IPS-NIHi7 (cell line): ENCODE data around the gene TOB2.
"Not testable (repeated sequence)": the region's sequence is repeated elsewhere in the genome, so short reads cannot be mapped to it uniquely, and the experiment has no call there.

ENCODE experiments used
- DNase-seq: peaks from one replicate; pipeline ENCODE4 v3.0.0; 2012; ENCODE audit warnings: mixed read lengths; ENCODE audit errors: extremely low spot score

Gene TOB2

DNA sequence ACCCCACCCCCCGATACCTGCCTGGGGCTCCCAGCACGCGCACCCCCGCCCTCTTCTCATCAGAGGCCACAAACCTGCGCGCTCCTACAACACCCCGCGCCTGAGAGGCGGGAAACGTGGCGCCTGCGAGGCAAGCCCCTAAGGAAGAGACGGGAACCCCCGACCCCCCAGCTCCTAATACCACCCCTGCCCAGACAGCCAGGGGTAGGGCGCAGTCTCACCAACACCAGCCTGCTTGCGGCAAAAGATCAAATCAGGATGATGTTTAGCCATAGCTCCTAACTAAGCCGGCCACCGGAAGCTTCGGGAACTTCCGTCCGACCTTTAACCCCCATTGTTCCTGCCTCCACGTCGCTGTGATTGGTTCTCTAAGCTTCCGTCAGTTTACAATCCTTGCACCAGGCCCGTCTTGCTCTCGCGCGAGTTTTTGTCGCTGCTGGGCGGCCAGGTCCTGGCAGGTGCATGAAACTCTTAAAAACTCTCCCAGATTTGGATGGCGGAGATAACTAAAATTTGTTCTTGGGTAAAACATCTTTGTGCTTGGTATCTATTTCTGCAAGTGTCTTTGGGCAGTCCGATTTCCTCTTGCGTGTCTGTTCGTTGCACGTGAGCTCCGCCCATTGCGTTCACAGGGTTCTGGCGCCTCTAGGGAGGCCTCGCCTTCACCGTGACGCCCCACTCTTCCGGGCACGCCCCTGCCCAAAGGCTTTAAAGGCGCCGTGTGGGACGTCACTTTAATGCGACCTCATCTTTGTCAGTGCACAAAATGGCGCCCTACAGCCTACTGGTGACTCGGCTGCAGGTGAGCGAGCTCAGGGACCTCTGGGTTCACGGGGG is 22.0 kb upstream of the TOB2 start, which contains the start of the genes ACO2 and PHF5A:
TSS of gene ACO2 (plus strand) at position 737 of the 837 bp plus-strand sequence. CDS start at position 767, 30 bp downstream.
TSS of gene PHF5A (minus strand) at position 312 of the 837 bp plus-strand sequence. CDS start at position 273, 39 bp downstream.
- DNase-seq: peak; percentile 97

DNA sequence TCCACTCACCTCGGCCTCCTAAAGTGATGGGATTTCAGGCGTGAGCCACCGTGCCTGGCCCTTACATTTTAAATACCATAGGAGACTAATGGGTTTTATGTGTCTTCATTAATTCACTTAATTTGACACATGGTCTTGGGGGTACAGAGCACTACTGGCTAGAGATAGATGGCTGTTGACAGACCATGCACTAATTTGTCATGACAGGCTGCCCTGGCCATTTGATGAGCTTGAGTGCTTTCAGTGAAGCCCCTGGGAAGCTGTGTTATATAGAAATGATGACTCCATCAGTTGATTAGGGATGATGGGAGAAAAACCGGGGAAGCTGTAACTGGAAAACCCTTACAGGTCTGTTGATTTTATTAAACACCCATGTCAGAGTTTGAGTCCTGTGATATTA is 15.3 kb upstream of the TOB2 start:
- DNase-seq: no peak

DNA sequence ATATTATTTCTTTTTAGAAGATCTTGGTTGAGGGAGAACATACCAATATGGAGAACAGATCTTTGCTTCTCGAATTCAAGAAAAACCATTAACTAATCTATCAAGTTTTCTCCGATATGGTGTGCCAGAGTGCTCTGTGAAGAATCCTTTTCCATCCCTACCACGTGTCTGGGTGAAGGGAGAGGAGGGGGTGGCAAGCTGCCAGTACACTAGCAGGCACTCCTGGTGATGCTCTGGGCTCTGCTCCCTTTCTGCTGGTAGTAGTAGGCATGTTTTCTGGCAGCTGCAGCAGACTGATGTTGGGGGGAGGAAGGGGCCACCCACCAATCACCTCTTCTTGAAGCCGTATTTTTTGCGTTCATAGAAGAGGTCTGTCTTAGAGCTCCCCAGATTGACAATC is 13.5 kb upstream of the TOB2 start:
- not testable (repeated sequence) for DNase-seq

DNA sequence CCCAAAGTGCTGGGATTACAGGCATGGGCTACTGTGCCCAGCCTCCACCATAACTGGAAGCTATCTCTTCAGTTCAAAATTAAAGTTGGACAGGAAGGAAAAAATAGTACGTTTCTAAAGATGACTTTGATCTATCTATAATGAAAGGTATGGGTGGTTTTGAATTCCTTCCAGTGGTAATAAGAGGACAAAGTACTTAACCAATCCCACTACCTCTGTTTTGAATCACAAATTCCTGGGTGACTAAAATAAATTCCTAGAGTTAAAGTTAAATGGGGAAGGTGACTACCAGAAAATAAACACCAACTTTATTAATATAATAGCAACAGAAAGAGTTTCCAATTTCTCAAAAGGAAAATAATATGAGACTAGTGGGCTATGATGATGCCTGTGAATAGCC is 12.8 kb upstream of the TOB2 start:
- DNase-seq: no peak

DNA sequence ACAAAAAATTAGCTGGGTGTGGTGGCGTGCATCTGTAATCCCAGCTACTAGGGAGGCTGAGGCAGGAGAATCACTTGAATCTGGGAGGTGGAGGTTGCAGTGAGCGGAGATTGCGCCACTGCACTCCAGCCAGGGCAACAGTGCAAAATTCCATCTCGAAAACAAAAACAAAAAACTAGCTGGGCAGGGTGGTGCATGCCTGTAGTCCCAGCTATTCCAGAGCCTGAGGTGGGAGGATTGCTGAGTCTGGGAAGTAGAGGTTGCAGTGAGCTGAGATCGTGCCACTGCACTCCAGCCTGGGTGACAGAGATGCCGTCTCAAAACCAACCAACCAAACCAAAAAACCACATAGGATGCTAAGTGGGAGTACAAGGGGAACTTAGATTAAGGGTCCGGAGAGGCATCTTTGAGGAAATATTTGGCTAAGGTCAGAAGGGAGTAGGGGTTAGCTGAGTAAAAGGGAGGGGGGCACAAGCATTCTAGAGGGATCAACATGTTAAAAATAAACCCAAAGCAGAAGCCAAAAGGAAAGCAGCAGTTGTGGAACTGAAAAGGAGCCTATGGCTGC is 11.6 kb upstream of the TOB2 start:
- no peak for DNase-seq

DNA sequence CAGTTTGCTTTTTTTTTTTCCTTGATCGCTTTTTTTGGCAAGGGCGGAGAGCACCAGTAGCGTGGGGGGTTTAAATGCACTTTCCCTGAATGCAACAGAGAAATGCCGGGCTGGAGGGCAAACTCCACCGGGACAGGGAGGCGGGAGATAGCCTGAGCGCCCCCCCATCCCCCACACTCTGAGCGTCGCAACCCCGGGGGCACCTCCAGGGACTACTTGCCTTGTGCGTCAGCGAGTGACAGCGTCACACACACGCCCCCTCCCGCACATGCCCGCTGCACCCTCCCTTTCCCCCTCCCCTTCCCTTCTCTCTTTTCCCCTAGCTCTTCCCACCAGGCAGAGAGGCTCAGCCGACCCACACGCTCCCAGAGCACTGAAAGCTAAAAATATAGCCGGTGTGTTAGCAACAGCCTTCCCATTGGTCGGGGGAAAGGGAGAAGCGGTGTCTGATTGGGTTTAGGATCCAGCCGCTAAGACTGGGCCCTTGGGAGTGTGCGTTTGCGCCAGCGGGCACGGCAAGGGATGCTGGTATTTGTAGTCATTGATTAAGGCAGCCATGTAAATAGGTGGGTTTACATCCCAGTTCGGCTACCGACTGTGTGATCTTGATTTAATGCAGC is 1.7 kb upstream of the TOB2 start:
- peak; percentile 94 for DNase-seq

DNA sequence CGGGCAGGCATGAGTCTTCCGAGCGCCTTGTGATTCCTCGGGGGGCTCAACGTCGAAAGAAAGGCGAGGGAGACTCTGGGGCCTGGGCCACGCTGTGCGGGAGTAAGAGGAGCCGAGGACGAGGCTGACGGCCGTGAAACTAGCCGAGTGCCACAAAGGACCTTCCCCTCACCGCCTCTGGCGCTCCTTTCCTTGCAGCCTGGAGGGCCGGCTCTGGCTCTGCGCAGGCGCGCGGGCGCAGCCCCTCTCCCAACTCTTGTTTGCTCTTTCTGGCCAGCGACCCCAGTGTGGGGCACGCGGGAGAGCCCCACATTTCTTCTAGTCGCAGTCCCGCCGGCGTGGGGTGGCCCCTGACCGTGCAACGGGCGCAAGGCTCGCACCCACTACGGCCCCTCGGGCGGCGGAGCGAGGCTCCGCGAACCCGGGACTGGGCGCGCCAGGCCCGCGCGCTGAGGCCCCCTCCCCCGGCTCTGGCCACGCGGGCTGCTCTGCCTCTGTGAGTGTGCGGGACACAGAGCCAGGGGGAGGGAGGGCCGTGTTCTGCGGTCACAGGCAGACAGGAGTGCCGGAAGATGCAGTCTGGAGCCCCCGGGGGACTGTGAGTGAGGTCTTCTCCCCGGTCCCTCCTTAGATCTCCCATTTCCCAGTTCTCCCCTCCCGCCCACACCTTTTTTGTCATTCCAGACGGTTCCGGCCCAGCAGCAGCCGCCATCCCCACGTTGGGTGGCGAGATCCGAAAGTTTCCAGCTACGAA is 1.0 kb upstream of the TOB2 start:
- peak; percentile 41 for DNase-seq

DNA sequence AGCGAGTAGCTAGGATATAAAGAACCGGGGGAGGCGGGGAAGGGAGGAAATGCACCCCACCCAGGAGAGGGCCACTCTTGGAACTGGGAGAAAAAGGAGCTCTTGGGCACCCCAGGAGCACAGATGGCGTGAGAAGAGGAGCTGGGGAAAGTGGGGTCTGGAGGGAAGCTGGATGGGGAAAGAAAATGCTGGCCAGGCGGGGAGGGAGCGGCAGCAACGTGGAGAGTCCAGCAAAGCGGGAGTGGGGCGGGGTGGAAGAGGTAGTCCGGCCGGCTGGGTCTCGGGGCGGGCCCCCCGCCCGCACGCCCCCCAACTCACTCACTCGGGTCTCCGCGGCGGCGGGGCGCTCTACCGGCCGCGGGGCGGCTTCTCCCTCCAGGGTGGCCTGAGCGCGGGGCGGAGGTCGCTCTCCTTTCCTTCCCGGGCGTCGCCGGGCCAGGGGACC is 522 bp downstream of the TOB2 start:
- no peak for DNase-seq

DNA sequence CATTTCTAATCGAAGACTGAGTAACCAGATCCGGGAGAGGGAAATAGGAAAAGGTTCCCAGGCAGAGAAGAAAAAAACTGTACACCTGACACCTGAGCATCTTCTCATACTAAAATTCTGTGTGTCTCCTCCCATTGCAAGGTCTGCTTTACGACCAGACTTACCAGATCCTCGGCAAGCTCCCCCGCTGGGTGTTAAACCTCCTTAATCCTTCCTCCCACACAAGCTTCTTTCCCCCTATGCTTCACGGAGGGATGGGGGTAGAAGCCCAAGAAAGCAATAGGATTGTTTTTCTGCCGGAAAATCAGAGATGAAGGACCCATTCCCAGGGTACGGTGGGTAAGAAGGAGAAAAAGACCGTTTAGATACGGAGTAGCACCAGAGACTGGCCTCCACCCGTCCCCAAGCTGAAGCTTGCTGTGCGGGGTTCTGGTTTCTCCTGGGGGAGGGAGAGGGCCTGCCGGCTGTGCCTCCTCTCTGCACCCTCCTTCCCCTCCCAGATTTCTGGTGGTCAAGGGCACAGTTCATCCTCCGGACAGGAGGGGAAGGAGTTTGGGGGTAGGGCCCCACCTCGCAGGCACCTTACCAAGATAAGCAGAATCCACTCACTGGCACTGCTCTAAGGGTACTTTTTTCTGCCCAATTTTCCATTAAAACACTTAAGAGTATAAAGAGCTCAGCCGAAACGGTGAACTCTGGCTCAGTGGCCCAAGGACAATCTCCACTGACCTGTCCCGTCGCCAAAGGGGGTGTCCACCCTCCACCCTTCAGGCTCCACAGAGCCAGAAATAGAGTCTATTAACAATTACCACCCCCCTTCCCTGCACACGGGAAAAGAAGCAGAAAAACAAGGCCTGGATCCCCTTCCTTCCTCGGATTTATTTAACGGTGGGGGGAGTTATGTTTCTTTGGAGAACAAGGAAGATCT is 1.2 kb downstream of the TOB2 start:
- DNase-seq: no peak

DNA sequence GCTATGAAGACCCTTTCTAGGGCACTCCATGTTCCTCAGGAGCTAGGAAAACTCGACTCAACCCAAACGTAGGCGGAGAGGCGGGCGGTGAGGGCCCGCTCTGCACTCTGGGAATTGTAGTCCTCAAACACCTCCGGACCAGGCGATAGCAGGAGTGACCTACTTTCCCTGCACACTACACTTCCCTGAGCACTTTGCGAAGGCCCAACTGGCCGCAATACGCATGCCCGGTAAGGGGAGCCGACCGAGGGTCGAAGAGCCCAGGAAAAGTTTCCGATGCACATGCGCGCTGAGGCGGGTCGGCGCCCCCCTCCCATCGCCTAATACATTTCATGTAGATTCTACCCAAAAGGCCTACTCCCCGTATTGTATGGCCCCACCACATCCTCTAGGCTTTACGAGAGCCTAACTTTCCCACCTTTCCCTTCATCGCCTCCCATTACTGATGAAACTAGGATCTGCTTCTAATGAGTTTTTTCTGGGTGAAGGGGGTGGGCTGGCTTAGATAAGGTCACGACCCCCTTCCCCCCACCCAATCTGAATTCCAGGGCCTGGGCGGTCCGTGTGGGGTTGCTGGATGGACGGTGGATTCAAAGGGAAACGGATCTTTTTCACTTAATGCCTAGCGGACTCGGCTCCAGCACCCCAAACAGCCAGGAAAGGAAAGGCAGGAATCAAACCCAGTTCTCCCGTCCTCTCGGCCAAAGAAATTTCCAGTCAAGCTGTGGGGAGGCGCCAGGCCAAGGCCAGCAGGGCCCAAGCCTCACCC is 2.1 kb downstream of the TOB2 start:
- DNase-seq: peak; percentile 94

DNA sequence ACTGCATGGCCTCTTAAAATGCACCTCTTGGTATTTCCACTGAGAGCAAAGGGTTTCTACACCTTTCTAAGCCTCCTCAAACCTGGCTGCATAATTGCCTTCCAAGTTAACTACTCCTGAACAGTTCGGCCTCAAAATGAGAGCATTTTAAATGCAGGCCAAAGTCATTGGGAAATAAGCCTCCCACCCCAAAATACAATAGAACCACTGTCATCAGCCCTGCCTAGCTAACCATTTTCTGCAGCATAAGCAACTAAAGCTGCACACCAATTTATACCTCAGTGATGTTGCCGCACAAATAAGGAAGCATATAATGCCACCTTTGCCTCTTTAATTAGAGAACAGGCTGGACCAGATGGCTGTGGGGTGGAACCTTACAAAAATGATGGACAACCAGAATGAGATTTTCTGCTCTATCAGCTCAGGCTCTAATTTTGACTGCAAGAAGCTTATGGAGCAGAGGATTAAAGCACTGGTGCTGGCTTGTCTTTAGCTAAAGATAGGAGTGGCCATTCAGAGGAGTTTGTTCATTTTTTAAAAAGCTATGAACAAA is 4.3 kb downstream of the TOB2 start:
- no peak for DNase-seq

DNA sequence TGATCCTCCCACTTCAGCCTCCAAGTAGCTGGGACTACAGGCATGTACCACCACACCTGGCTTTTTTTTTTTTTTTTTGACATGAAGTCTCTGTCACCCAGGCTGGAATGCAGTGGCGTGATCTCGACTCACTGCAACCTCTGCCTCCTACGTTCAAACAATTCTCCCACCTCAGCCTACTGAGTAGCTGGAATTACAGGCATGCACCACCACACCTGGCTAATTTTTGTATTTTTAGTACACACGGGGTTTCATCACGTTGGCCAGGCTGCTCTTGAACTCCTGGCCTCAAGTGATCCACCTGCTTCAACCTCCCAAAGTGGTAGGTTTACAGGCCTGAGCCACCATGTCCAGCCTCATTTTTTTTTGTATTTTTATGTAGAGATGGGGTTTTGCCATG is 6.1 kb downstream of the TOB2 start:
- DNase-seq: not testable (repeated sequence)

DNA sequence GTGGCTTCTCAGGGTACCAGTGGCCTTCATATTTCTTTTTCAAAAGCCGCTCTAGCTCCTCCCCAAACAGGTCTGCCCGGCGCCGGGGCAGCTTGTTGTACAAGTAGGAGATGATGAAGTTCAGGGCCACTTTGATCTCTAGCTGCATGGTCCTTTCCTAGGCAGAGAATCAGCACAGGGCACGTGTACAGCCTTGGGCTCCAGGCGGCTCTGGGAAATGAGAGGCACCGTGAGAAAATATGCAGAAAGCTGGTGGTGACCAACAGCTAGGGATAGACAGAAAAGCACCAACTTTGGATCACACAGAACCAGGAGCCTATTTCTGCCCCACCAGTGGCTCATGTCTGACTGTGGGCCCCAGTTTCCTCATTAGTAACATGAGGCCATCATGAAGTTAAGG is 9.4 kb downstream of the TOB2 start:
- no peak for DNase-seq

DNA sequence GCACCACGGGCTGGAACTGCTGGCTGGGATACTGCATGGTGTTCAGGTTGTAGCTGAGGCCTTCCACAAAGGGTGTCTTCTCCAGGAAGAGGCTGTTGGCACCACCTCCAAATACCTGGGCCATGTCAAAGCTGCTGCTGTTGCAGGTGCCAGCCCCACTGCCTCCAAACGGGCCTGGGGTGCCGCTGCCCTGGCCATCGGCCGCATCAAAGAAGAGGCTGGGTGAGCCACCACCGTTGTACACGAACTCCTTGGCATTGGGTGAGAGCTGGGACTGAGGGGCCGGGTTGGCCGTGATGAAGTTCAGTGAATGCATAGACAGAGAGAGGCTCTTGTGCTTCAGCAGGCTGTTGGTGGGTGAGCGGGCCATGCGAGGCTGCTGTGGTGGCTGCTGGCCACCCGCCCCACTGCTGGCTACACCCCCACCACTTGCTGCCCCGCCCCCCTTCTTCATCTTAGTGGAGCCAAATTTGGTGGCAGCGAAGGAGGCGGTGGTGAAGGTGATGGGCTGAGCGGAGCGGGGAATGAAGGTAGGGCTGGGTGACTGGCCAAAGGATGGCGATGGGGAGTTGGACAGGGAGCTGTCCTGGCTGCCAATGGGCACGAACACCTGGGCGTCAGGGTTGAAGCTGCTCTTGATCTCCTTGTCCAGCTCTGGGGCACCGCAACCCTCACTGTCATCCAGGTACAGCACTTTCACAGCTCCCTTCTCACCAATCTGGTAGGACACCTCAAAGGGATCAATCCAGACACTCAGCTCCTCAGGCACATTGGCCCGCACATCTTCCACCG is 10.1 kb downstream of the TOB2 start:
- no peak for DNase-seq

DNA sequence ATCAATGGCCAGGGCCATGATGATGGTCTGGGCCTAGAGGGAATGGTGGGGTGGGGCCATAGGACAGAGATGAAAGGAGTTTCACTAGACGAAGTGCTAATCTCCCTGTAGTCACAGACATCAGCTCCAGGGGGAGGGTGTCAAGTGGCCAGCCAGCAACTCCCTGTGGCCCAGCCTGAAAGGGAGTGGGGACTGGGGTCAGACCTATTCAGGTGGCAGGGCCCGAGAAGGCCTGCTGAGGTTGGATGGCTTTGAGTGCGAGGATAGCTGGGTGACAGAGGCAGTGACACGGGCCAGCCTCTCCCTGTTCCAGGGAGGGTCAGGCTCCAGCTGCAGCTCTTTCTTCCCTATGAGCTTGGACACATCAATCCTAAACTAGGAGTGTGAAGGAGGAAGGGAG is 11.0 kb downstream of the TOB2 start:
- no peak for DNase-seq

DNA sequence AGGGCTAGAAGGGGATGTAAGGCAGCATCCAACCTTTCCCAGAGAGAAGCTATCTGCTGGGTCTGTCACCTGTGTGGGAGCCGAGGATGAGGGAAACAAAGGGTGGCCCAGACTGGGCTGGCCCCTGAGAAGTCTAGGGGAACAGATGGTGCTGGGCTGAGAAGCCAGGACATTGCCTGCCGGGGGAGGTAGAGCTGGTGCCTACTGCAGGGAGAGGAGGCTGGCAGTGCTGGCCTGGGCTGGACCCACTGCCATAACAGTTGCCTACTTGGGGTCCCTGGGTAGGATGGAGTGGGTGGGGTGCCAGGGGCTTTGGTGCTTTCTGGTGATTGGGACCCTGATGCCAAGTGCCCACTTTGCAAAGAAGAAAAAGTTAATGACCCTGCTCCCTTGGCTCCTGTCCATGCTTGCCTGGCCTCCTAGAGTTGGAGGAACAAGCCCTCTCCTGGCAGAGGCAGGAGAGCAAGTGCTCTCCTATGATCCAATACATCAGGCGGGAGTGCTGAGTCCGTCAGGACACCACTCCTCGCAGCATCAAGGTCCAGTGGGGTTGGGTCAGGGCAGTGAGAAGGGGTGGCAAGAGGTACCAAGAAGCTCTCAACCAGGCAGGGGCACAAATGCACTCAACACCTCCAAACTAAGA is 12.1 kb downstream of the TOB2 start:
- DNase-seq: not testable (repeated sequence)

DNA sequence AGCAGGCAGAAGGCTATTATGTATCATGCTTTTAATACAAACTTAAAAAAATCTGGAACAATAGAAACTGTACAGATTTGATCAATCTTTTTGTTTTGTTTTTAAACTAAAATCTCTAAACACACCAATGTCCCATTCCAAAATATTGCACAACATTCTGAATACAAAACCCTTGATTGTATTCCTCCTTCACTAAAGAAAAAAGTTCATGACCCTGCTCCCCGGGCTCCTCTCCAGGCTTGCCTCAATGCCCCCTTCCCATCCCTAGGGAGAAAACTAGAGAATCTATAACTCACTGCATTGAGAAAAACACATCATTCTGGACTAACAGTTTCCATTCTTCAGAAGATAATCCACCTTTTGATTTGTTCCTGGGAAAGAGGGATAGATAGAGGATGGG is 13.1 kb downstream of the TOB2 start:
- DNase-seq: not testable (repeated sequence)

DNA sequence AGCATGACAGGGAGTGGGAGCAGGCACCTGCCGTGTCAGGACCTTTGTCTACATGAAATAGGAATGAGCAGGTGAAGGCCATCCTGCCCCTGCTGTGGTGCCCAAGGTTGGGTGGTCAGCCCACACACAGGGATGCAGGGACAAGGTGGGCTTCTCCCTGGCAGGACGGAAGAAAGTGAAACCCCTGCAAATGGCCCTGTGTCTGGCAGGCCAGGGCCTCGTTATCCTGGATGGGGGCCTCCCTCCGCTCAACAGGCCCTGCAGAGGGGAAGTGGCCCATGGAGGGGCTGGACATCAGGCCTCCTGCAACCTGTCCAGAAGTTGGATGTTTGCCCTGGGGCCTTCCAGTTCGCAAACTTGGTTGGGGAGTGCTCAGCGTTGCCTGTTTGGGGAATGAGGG is 14.9 kb downstream of the TOB2 start:
- DNase-seq: no peak

DNA sequence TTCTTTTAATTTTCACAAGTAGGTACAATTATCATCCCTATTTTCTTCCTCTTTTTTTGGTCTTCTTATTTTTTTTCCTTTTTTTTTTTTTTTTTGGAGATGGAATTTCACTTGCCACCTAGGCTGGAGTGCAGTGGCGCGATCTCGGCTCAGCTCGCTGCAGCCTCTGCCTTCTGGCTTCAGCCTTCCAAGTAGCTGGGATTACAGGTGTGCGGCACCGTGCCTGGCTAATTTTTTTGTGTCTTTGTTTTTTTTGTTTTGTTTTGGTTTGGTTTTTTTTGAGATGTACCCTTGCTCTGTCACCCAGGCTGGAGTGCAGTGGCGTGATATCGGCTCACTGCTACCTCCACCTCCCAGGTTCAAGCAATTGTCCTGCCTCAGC is 16.7 kb downstream of the TOB2 start:
- no peak for DNase-seq
